Liver (tissue), 9 donors: ENCODE data around the gene GAS6. TPM values are rescaled to one million over a fixed set of nuclear protein-coding genes. Genes with fewer than 3 reads are reported as not detected.

Experiments used
- DNase-seq: peaks from one replicate; pipeline ENCODE4 v3.0.0-alpha.2; 2017; ENCODE audit warnings: low spot score
- H3K27ac ChIP-seq, 2 donors: one replicate each; pipeline ENCODE4 v1.7.0; 2013; ENCODE audit warnings: inconsistent platforms in 2 of 2, low read length in 2 of 2, control low read depth in 1 of 2, low read depth in 1 of 2, mild to moderate bottlenecking in 1 of 2
- H3K27me3 ChIP-seq, 4 donors: one replicate each; pipeline versions ENCODE4 v1.6.1 to v1.7.0; 2013; ENCODE audit warnings: low read length in 3 of 4, inconsistent platforms in 1 of 4, mild to moderate bottlenecking in 1 of 4, moderate library complexity in 1 of 4; ENCODE audit not compliant: control insufficient read depth in 4 of 4, insufficient read depth in 4 of 4
- H3K36me3 ChIP-seq, 4 donors: one replicate each; pipeline versions ENCODE4 v1.6.1 to v1.7.0; 2013; ENCODE audit warnings: low read length in 3 of 4, mild to moderate bottlenecking in 3 of 4, low read depth in 1 of 4, moderate library complexity in 1 of 4; ENCODE audit not compliant: control insufficient read depth in 4 of 4, insufficient read depth in 3 of 4
- H3K4me1 ChIP-seq, 4 donors: one replicate each; pipeline versions ENCODE4 v1.6.1 to v1.7.0; 2013; ENCODE audit warnings: low read length in 3 of 4, mild to moderate bottlenecking in 3 of 4, moderate library complexity in 1 of 4; ENCODE audit not compliant: control insufficient read depth in 4 of 4, insufficient read depth in 4 of 4
- H3K4me3 ChIP-seq, 3 donors: one replicate each; pipeline versions ENCODE4 v1.6.1 to v1.7.0; 2013; ENCODE audit warnings: low read length in 3 of 3, control low read depth in 1 of 3, low read depth in 1 of 3, mild to moderate bottlenecking in 1 of 3
- H3K9ac ChIP-seq, 2 donors: one replicate each; pipeline ENCODE4 v1.7.0; 2013; ENCODE audit warnings: low read length in 2 of 2, mild to moderate bottlenecking in 2 of 2, moderate library complexity in 2 of 2, control low read depth in 1 of 2, low read depth in 1 of 2
- H3K9me3 ChIP-seq, 4 donors: one replicate each; pipeline versions ENCODE4 v1.6.1 to v1.7.0; 2013; ENCODE audit warnings: low read length in 3 of 4; ENCODE audit not compliant: control insufficient read depth in 4 of 4
- EGR1 ChIP-seq, 2 donors: IDR thresholded peaks; 2 replicates each; pipeline ENCODE4 v1.6.1; 2016 to 2018; ENCODE audit warnings: antibody characterized with exemption in 2 of 2, low read depth in 2 of 2
- GABPA ChIP-seq, 2 donors: IDR thresholded peaks in 1 of 2; conservative IDR thresholded peaks in 1 of 2; 2 replicates each; pipeline ENCODE4 v1.6.1; 2016; ENCODE audit warnings: antibody characterized with exemption in 2 of 2, mild to moderate bottlenecking in 1 of 2, moderate library complexity in 1 of 2
- NR2F2 ChIP-seq: IDR thresholded peaks from 2 replicates; pipeline ENCODE4 v1.6.1; 2016; ENCODE audit warnings: antibody characterized with exemption
- RAD21 ChIP-seq, 2 donors: IDR thresholded peaks; 2 replicates each; pipeline ENCODE4 v1.6.1; 2016; ENCODE audit warnings: antibody characterized with exemption in 2 of 2, mild to moderate bottlenecking in 2 of 2
- SP1 ChIP-seq: IDR thresholded peaks from 2 replicates; pipeline ENCODE4 v1.6.1; 2018; ENCODE audit warnings: antibody characterized with exemption, mild to moderate bottlenecking
- YY1 ChIP-seq: IDR thresholded peaks from 2 replicates; pipeline ENCODE4 v1.6.1; 2016; ENCODE audit warnings: antibody characterized with exemption, mild to moderate bottlenecking
- WGBS: extraction: QIAGEN DNeasy Blood & Tissue Kit; methylation state at CpG from one replicate; pipeline ENCODE4 v1.1.7; 2013; 5-methylcytosine and 5-hydroxymethylcytosine counted together
- polyA plus RNA-seq, 2 donors: library from polyadenylated mRNA; stranded (reverse) in 1 of 2; unstranded in 1 of 2; fragments of 200-250 nt in 1 of 2; fragments of >200 nt in 1 of 2; fragmentation: Nextera tagmentation in 1 of 2; extraction: Ambion mirVana in 1 of 2; gene quantifications; one replicate each; pipeline versions ENCODE4 v1.2.1 to v1.2.3, GENCODE V29; 2013 to 2015
- total RNA-seq, 2 donors: library from RNA; depleted of rRNA; stranded (reverse); fragments of >200 nt; gene quantifications; one replicate each; pipeline ENCODE4 v1.2.3, GENCODE V29; 2014
- TF ChIP-seq, protein P1 (sequence below): IDR thresholded peaks from 2 replicates; pipeline ENCODE4 v1.6.1; 2016; ENCODE audit warnings: antibody characterized with exemption
- TF ChIP-seq, protein P2 (sequence below): IDR thresholded peaks from 2 replicates; pipeline ENCODE4 v1.6.1; 2016; ENCODE audit warnings: antibody characterized with exemption
- TF ChIP-seq, protein P3 (sequence below): IDR thresholded peaks from 2 replicates; pipeline ENCODE4 v1.6.1; 2016; ENCODE audit warnings: antibody characterized with exemption
- TF ChIP-seq, protein P4 (sequence below): IDR thresholded peaks from 2 replicates; pipeline ENCODE4 v1.6.1; 2016; ENCODE audit warnings: antibody characterized with exemption, mild to moderate bottlenecking
- TF ChIP-seq, protein P5 (sequence below): fragments of 150-350 bp; IDR thresholded peaks from 2 replicates; pipeline ENCODE4 v1.5.1; 2017; ENCODE audit warnings: improper control_type of control experiment, low read depth, low read length; ENCODE audit not compliant: missing input control
- donor health status: healthy.
- donor health status: healthy.
- donor health status: healthy.
- donor health status: healthy.
- donor health status: healthy.

GAS6 gene
- total and polyA plus RNA-seq, 4 donors, result 2.5 to 30.2 (median 9.1) TPM

- Histone ChIP-seq H3K9me3 (no peaks in the 10 kb centered on the region), H3K36me3 (no peaks in the 10 kb centered on the region), H3K9ac (no peak overlapping the region), H3K4me3 (no peak overlapping the region), H3K27ac (no peak overlapping the region), H3K27me3 (no peaks in the 10 kb centered on the region), H3K4me1 (no peaks in the 10 kb centered on the region)
- no peak for DNase-seq
- TF ChIP-seq YY1, result no peak
- no peak for TF ChIP-seq GABPA (IDR thresholded peaks at IDR 0.05 in 1 of 2, conservative IDR thresholded peaks at IDR 0.05 in 1 of 2)
- TF ChIP-seq SP1, result no peak
- TF ChIP-seq NR2F2, result no peak
- TF ChIP-seq, protein P1, sequence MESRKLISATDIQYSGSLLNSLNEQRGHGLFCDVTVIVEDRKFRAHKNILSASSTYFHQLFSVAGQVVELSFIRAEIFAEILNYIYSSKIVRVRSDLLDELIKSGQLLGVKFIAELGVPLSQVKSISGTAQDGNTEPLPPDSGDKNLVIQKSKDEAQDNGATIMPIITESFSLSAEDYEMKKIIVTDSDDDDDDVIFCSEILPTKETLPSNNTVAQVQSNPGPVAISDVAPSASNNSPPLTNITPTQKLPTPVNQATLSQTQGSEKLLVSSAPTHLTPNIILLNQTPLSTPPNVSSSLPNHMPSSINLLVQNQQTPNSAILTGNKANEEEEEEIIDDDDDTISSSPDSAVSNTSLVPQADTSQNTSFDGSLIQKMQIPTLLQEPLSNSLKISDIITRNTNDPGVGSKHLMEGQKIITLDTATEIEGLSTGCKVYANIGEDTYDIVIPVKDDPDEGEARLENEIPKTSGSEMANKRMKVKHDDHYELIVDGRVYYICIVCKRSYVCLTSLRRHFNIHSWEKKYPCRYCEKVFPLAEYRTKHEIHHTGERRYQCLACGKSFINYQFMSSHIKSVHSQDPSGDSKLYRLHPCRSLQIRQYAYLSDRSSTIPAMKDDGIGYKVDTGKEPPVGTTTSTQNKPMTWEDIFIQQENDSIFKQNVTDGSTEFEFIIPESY, result no peak
- TF ChIP-seq, protein P2, sequence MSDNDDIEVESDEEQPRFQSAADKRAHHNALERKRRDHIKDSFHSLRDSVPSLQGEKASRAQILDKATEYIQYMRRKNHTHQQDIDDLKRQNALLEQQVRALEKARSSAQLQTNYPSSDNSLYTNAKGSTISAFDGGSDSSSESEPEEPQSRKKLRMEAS, result no peak
- TF ChIP-seq, protein P3, sequence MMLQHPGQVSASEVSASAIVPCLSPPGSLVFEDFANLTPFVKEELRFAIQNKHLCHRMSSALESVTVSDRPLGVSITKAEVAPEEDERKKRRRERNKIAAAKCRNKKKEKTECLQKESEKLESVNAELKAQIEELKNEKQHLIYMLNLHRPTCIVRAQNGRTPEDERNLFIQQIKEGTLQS, result no peak
- no peak for TF ChIP-seq RAD21 (IDR thresholded peaks at IDR 0.05)
- TF ChIP-seq, protein P4, sequence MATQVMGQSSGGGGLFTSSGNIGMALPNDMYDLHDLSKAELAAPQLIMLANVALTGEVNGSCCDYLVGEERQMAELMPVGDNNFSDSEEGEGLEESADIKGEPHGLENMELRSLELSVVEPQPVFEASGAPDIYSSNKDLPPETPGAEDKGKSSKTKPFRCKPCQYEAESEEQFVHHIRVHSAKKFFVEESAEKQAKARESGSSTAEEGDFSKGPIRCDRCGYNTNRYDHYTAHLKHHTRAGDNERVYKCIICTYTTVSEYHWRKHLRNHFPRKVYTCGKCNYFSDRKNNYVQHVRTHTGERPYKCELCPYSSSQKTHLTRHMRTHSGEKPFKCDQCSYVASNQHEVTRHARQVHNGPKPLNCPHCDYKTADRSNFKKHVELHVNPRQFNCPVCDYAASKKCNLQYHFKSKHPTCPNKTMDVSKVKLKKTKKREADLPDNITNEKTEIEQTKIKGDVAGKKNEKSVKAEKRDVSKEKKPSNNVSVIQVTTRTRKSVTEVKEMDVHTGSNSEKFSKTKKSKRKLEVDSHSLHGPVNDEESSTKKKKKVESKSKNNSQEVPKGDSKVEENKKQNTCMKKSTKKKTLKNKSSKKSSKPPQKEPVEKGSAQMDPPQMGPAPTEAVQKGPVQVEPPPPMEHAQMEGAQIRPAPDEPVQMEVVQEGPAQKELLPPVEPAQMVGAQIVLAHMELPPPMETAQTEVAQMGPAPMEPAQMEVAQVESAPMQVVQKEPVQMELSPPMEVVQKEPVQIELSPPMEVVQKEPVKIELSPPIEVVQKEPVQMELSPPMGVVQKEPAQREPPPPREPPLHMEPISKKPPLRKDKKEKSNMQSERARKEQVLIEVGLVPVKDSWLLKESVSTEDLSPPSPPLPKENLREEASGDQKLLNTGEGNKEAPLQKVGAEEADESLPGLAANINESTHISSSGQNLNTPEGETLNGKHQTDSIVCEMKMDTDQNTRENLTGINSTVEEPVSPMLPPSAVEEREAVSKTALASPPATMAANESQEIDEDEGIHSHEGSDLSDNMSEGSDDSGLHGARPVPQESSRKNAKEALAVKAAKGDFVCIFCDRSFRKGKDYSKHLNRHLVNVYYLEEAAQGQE, result no peak
- TF ChIP-seq, protein P5, sequence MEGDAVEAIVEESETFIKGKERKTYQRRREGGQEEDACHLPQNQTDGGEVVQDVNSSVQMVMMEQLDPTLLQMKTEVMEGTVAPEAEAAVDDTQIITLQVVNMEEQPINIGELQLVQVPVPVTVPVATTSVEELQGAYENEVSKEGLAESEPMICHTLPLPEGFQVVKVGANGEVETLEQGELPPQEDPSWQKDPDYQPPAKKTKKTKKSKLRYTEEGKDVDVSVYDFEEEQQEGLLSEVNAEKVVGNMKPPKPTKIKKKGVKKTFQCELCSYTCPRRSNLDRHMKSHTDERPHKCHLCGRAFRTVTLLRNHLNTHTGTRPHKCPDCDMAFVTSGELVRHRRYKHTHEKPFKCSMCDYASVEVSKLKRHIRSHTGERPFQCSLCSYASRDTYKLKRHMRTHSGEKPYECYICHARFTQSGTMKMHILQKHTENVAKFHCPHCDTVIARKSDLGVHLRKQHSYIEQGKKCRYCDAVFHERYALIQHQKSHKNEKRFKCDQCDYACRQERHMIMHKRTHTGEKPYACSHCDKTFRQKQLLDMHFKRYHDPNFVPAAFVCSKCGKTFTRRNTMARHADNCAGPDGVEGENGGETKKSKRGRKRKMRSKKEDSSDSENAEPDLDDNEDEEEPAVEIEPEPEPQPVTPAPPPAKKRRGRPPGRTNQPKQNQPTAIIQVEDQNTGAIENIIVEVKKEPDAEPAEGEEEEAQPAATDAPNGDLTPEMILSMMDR, result no peak
- TF ChIP-seq EGR1 (IDR thresholded peaks at IDR 0.05; ENCODE audit: low read depth in 2 of 2), result no peak
- 95% methylated on average over 50 of the region's 50 CpGs for WGBS
Measured at GRCh38 chr13:113883314-113883811, 19.5 kb upstream of the GAS6 start.

- no peak overlapping the region for H3K4me3 ChIP-seq
- no peak for DNase-seq
- no peaks in the 10 kb centered on the region for H3K36me3 ChIP-seq
- 85% methylated on average over 20 of the region's 20 CpGs for WGBS
- H3K27ac ChIP-seq, result no peak overlapping the region
- no peaks in the 10 kb centered on the region for H3K9me3 ChIP-seq
- no peak overlapping the region for H3K9ac ChIP-seq
- TF ChIP-seq, protein P2, result no peak
- no peak for TF ChIP-seq SP1
- TF ChIP-seq, protein P5, result no peak
- no peaks in the 10 kb centered on the region for H3K27me3 ChIP-seq
- no peaks in the 10 kb centered on the region for H3K4me1 ChIP-seq
Measured at GRCh38 chr13:113882716-113883115, 18.8 kb upstream of the GAS6 start.
